ENCODE data around the gene AOPEP. TPM values are rescaled to one million over a fixed set of nuclear protein-coding genes. Genes with fewer than 3 reads are reported as not detected.
A peak's percentile ranks its signal among the peaks of the same experiment; 100 is the strongest.

The AOPEP gene
- total RNA-seq, 1 donor from 2014 or later, result 119 TPM

GRCh38 chr9:95084254-95084934, 357.9 kb downstream of the AOPEP start:
- DNase-seq, result no peak

GRCh38 chr9:95085036-95085770, 358.7 kb downstream of the AOPEP start:
- no peak for DNase-seq

- DNase-seq, result no peak
Measured at GRCh38 chr9:95085861-95086563, 359.5 kb downstream of the AOPEP start.

GRCh38 chr9:95086564-95086955, 360.1 kb downstream of the AOPEP start:
- no peak for DNase-seq

- DNase-seq, result no peak
Measured at GRCh38 chr9:95087659-95088242, 361.3 kb downstream of the AOPEP start.

- no peak for DNase-seq
Measured at GRCh38 chr9:95088421-95089161, 362.1 kb downstream of the AOPEP start.

GRCh38 chr9:95089257-95090022, 362.9 kb downstream of the AOPEP start:
- no peak for DNase-seq

- DNase-seq, result no peak
Measured at GRCh38 chr9:95090023-95090791, 363.7 kb downstream of the AOPEP start.

GRCh38 chr9:95090871-95091577, 364.5 kb downstream of the AOPEP start:
- no peak for DNase-seq

GRCh38 chr9:95091601-95092261, 365.2 kb downstream of the AOPEP start:
- no peak for DNase-seq

GRCh38 chr9:95092262-95093072, 366.0 kb downstream of the AOPEP start:
- peak; percentile 13 for DNase-seq

GRCh38 chr9:95093586-95093985, 367.1 kb downstream of the AOPEP start:
- DNase-seq, result no peak

- no peak for DNase-seq
Measured at GRCh38 chr9:95094002-95094401, 367.5 kb downstream of the AOPEP start.

GRCh38 chr9:95095641-95096355, 369.3 kb downstream of the AOPEP start:
- no peak for DNase-seq

GRCh38 chr9:95096381-95096780, 369.9 kb downstream of the AOPEP start:
- DNase-seq, result no peak

GRCh38 chr9:95096807-95097206, 370.3 kb downstream of the AOPEP start:
- DNase-seq, result no peak

- no peak for DNase-seq
Measured at GRCh38 chr9:95097279-95097678, 370.8 kb downstream of the AOPEP start.
